WI38 (cell line): ENCODE results near the gene MPRIP.
"Not testable (repeated sequence)": the region's sequence is repeated elsewhere in the genome, so short reads cannot be mapped to it uniquely, and the experiment has no call there.

Source experiments
- H3K4me3 ChIP-seq: 2 replicates; pipeline ENCODE4 v1.5.1; 2011; ENCODE audit warnings: low read depth, mild to moderate bottlenecking, control low read depth, low read length
- CTCF ChIP-seq: IDR thresholded peaks from 2 replicates; pipeline ENCODE4 v1.5.1; 2012; ENCODE audit warnings: low read depth, mild to moderate bottlenecking, control low read depth, low read length

Gene MPRIP

GRCh38 chr17:17042384-17042736, at the start of gene MPRIP:
MPRIP (plus strand) TSS chr17:17042457; CDS start chr17:17042849, 392 bp downstream.
- no peak for TF ChIP-seq CTCF
- H3K4me3 ChIP-seq: peak within 1 kb of the TSS; percentile 91

DNA sequence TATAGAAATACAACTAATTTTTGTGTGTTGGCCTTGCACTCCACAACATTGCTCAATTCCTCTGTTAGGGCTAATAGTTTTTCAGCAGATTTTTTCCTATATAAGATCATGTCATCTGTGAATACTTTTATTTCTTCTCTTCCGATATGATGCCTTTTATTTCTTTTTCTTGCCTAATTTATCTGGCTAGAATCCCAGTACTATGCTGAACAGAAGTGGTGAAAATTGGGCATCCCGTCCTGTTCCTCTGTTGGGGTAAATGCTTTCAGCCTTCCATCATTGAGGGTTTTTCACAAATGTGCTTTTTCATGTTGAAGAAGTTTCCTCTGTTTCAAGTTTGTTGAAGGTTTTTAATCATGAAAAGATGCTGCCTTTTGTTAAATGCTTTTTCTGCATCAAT, 47.6 kb upstream of the MPRIP start:
- H3K4me3 ChIP-seq: no peak overlapping the region

DNA sequence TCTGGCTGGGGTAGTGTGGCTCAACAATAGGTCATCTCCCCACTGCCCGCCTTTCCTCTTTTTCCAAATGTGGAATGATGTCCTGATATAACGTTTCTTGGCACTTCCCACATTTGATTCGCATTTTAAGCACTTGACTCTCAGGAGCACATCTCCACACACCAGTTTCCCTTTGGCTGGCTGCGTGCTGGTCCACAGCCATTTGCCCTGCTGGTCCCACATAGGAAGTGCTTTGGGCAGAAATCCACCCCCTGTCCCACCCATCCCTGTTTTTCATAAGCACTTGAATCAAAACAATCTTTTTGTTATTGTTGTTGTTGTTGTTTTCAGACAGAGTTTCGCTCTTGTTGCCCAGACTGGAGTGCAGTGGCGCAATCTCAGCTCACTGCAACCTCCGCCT, 46.3 kb upstream of the MPRIP start:
- TF ChIP-seq CTCF: no peak
- no peak overlapping the region for H3K4me3 ChIP-seq

More for the DNA sequence above, 47.6 kb upstream of the MPRIP start:
- TF ChIP-seq CTCF: no peak

GRCh38 chr17:16996726-16997125, 45.5 kb upstream of the MPRIP start:
- not testable (repeated sequence) for H3K4me3 ChIP-seq

DNA sequence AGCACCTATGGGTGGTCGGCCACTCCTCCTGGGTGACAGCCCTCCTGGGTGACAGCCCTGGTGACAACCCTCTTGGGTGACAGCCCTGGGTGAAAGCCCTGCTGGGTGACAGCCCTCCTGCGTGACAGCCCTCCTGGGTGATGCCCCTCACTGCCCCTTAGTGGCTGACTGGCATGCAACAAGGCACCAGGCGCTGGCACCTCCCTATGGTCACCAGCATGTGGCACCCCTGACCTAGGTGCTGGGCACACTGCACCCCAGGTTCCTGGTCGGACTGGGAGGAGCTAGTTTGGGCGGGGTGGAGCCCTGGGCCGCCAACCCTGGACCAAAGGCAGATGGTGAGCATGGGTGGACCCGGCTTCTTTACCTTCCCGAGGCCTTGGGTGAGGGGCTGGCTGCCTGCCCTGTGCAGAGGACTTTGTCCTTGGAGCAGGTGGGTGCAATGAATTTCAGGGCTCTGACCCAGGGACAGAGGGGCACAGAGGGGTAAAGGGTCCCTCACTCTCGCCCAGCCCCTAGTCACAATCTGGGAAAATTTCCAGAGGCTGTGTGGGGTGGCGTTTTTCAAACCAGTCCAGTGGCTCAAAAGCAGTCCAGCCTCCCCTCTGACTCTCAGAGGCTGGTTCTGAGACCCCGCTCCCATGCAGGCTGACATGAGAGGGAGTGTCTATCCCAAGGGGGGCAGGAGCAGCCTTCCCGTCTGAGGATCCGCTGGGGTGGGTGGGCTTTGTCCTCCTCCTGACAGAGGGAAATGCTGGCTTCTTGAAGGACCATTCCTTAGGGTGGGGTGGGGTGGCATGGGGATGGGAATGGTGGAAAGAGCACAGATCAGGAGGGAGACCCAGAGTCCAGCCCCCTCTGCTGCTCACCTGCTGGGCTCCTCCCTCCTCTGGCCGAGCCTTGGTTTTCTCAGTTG, 44.5 kb upstream of the MPRIP start:
- TF ChIP-seq CTCF: no peak

GRCh38 chr17:16999931-17000625, 42.2 kb upstream of the MPRIP start:
- TF ChIP-seq CTCF: no peak
- H3K4me3 ChIP-seq: no peak overlapping the region

More for the DNA sequence above, 44.5 kb upstream of the MPRIP start:
- no peak overlapping the region for H3K4me3 ChIP-seq

GRCh38 chr17:17001076-17001777, 41.0 kb upstream of the MPRIP start:
- TF ChIP-seq CTCF: no peak
- no peak overlapping the region for H3K4me3 ChIP-seq
